Keratinocyte (primary cell): ENCODE measurements around the gene GSPT1.

Experiments
- EZH2 ChIP-seq: IDR thresholded peaks from one replicate; pipeline ENCODE4 v1.6.1; 2012; ENCODE audit warnings: inconsistent platforms, mild to moderate bottlenecking, low read length, moderate library complexity
- TF ChIP-seq, protein P1 (sequence below), 3 experiments: IDR thresholded peaks in 1 of 3; conservative IDR thresholded peaks in 1 of 3; optimal IDR thresholded peaks in 1 of 3; 2 replicates in 2 of 3; 3 replicates in 1 of 3; pipeline versions ENCODE3 to v1.5.1; 2011; ENCODE audit warnings: low read length in 3 of 3, mild to moderate bottlenecking in 3 of 3, moderate library complexity in 2 of 3, control low read depth in 1 of 3, inconsistent platforms in 1 of 3; ENCODE audit not compliant: insufficient read depth in 2 of 3; ENCODE audit errors: extremely low read depth in 1 of 3

DNA sequence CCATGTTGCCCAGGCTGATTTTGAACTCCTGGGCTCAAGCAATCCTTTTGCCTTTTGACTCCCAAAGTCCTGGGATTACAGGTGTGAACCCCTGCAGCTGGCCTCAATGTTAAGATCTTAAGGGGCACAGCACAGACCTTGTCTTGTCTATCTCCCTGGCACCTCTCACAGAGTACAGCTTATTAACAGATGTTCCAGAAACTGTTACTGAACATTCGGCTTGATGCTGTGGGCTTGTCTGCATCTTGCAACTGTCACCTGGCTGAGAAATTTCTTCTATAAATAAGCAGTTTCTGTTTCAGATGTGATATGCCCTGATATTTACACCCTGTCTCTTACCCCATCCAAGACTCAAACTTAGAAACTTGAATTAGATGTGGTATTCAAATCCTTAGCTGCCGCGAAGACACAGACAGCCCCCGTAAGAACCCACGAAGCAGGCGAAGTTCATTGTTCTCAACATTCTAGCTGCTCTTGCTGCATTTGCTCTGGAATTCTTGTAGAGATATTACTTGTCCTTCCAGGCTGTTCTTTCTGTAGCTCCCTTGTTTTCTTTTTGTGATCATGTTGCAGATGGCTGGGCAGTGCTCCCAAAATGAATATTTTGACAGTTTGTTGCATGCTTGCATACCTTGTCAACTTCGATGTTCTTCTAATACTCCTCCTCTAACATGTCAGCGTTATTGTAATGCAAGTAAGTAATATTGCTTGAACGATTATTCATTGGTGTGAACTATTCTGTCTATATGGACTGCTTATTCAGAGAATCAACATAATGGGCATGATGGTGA is 49.2 kb upstream of the GSPT1 start, which contains the start of gene TNFRSF17:
- TF ChIP-seq, protein P1, sequence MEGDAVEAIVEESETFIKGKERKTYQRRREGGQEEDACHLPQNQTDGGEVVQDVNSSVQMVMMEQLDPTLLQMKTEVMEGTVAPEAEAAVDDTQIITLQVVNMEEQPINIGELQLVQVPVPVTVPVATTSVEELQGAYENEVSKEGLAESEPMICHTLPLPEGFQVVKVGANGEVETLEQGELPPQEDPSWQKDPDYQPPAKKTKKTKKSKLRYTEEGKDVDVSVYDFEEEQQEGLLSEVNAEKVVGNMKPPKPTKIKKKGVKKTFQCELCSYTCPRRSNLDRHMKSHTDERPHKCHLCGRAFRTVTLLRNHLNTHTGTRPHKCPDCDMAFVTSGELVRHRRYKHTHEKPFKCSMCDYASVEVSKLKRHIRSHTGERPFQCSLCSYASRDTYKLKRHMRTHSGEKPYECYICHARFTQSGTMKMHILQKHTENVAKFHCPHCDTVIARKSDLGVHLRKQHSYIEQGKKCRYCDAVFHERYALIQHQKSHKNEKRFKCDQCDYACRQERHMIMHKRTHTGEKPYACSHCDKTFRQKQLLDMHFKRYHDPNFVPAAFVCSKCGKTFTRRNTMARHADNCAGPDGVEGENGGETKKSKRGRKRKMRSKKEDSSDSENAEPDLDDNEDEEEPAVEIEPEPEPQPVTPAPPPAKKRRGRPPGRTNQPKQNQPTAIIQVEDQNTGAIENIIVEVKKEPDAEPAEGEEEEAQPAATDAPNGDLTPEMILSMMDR (optimal IDR thresholded peaks at IDR 0.05 in 1 of 3, IDR thresholded peaks at IDR 0.05 in 1 of 3, conservative IDR thresholded peaks at IDR 0.05 in 1 of 3; ENCODE audit: extremely low read depth in 1 of 3, insufficient read depth in 2 of 3, low read length in 3 of 3) = no peak
- no peak for TF ChIP-seq EZH2
